Spleen (tissue), 7 donors: ENCODE measurements around the gene ARTN.

ENCODE experiments used
- CTCF ChIP-seq, 11 experiments: fragments of 200-600 bp in 7 of 11; fragments of 450-650 bp in 4 of 11; sonication (generic) in 4 of 11; IDR thresholded peaks in 8 of 11; conservative IDR thresholded peaks in 3 of 11; 1 replicate in 7 of 11; 2 replicates in 4 of 11; pipeline versions ENCODE4 v1.4.0 to v1.8.0; 2016 to 2021; ENCODE audit warnings: antibody characterized with exemption in 11 of 11, inconsistent platforms in 4 of 11, mild to moderate bottlenecking in 1 of 11
- POLR2A ChIP-seq, 3 donors: fragments of 450-650 bp; IDR thresholded peaks; one replicate each; pipeline ENCODE4 v1.5.1; 2017; ENCODE audit warnings: antibody characterized with exemption in 3 of 3, mild to moderate bottlenecking in 1 of 3
- donor health status: DM: no; HTN: no; CAD: no; lungs with moderate emphysema.
- donor health status: DM: no; HTN: no; CAD: no.
- donor health status: DM: no; HTN: no; CAD: no.

DNA sequence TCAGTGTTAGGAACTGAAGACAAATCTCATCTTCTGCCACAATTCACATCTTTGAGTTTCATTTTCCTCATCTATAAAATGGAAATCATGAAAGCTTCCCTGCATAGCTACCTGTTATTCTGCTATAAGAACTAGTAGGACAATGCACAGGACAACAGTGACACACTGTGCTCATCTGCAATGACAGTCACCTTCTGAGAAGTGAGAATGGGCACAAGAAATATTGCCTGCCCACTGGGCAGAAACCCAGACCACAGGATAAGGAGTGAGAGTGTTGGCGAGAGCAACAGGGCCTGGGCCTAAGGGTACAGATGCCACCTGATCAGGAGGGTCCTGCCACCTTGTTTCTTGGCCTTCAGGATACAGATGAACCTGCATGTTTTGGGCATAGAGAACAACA is 23.3 kb upstream of the ARTN start:
- TF ChIP-seq CTCF (IDR thresholded peaks at IDR 0.05 in 8 of 11, conservative IDR thresholded peaks at IDR 0.05 in 3 of 11), result no peak
- TF ChIP-seq POLR2A (IDR thresholded peaks at IDR 0.05), result no peak
